ENCODE measurements around the gene RPL27A.

Gene RPL27A

GRCh38 chr11:8682303-8683114, at the start of gene RPL27A, which contains the start of gene TRIM66:
TSS of gene RPL27A (plus strand) at chr11:8682792. CDS start at chr11:8682814, 22 bp downstream.
TSS of gene TRIM66 (minus strand) at chr11:8682665. CDS start at chr11:8672274, 10,391 bp downstream.
- DNase-seq (ENCODE audit: low spot score in 2 of 2) (peak; percentile 99 to 100), ATAC-seq (peak; percentile 95)
- H3K36me3 Mint-ChIP-seq, result peaks cover 62% of the 10 kb centered on the region
- peaks cover 31% of the 10 kb centered on the region for H3K4me1 Mint-ChIP-seq
- peak within 1 kb of the TSS; percentile 98 for H3K27ac Mint-ChIP-seq
- H3K4me3 Mint-ChIP-seq, result peak within 1 kb of the TSS; percentile 88
- no peaks in the 10 kb centered on the region for H3K9me3 Mint-ChIP-seq

GRCh38 chr11:8634498-8634897, 48.1 kb upstream of the RPL27A start:
- Mint-ChIP-seq H3K36me3 (peaks cover 10% of the 10 kb centered on the region), H3K4me3 (no peak overlapping the region), H3K27ac (no peak overlapping the region), H3K4me1 (no peaks in the 10 kb centered on the region), H3K9me3 (peaks cover 5% of the 10 kb centered on the region)
- ATAC-seq (no peak), DNase-seq (ENCODE audit: low spot score in 2 of 2) (no peak)

GRCh38 chr11:8636127-8636526, 46.5 kb upstream of the RPL27A start:
- DNase-seq (ENCODE audit: low spot score in 2 of 2) (no peak), ATAC-seq (no peak)
- Mint-ChIP-seq H3K4me1 (no peaks in the 10 kb centered on the region), H3K4me3 (no peak overlapping the region), H3K9me3 (peaks cover 5% of the 10 kb centered on the region), H3K36me3 (peaks cover 5% of the 10 kb centered on the region), H3K27ac (no peak overlapping the region)

GRCh38 chr11:8638300-8638699, 44.3 kb upstream of the RPL27A start:
- no peak for ATAC-seq
- Mint-ChIP-seq H3K4me1 (peaks cover 8% of the 10 kb centered on the region), H3K36me3 (peaks cover 13% of the 10 kb centered on the region), H3K9me3 (peaks cover 5% of the 10 kb centered on the region), H3K4me3 (no peak overlapping the region), H3K27ac (no peak overlapping the region)
- DNase-seq (ENCODE audit: low spot score in 2 of 2), result no peak

- H3K27ac Mint-ChIP-seq, result no peak overlapping the region
- peaks cover 13% of the 10 kb centered on the region for H3K36me3 Mint-ChIP-seq
- H3K4me1 Mint-ChIP-seq, result peaks cover 8% of the 10 kb centered on the region
- ATAC-seq (no peak), DNase-seq (ENCODE audit: low spot score in 2 of 2) (no peak)
- H3K9me3 Mint-ChIP-seq, result peaks cover 5% of the 10 kb centered on the region
- H3K4me3 Mint-ChIP-seq, result no peak overlapping the region
These were observed 42.9 kb upstream of the RPL27A start for GRCh38 chr11:8639655-8640054.

- Mint-ChIP-seq H3K4me1 (peaks cover 8% of the 10 kb centered on the region), H3K36me3 (peaks cover 13% of the 10 kb centered on the region), H3K27ac (no peak overlapping the region), H3K4me3 (no peak overlapping the region), H3K9me3 (peaks cover 5% of the 10 kb centered on the region)
- no peak for ATAC-seq
- no peak for DNase-seq (ENCODE audit: low spot score in 2 of 2)
These were observed 42.2 kb upstream of the RPL27A start for GRCh38 chr11:8640267-8640906.

- Mint-ChIP-seq H3K9me3 (peaks cover 5% of the 10 kb centered on the region), H3K27ac (no peak overlapping the region), H3K4me1 (peaks cover 8% of the 10 kb centered on the region), H3K4me3 (no peak overlapping the region), H3K36me3 (peaks cover 13% of the 10 kb centered on the region)
- DNase-seq (ENCODE audit: low spot score in 2 of 2), result no peak
- ATAC-seq, result no peak
These were observed 41.3 kb upstream of the RPL27A start for GRCh38 chr11:8641332-8641731.

GRCh38 chr11:8642196-8642841, 40.3 kb upstream of the RPL27A start:
- peaks cover 13% of the 10 kb centered on the region for H3K36me3 Mint-ChIP-seq
- ATAC-seq (no peak), DNase-seq (ENCODE audit: low spot score in 2 of 2) (no peak)
- H3K4me3 Mint-ChIP-seq, result no peak overlapping the region
- H3K9me3 Mint-ChIP-seq, result no peaks in the 10 kb centered on the region
- no peak overlapping the region for H3K27ac Mint-ChIP-seq
- H3K4me1 Mint-ChIP-seq, result peaks cover 8% of the 10 kb centered on the region

- Mint-ChIP-seq H3K4me1 (peaks cover 1% of the 10 kb centered on the region), H3K36me3 (peaks cover 5% of the 10 kb centered on the region)
These were observed 35.7 kb upstream of the RPL27A start for GRCh38 chr11:8646873-8647272.

GRCh38 chr11:8649361-8649760, 33.2 kb upstream of the RPL27A start:
- DNase-seq (ENCODE audit: low spot score in 2 of 2), result no peak
- no peak for ATAC-seq
- H3K9me3 Mint-ChIP-seq, result no peaks in the 10 kb centered on the region
- H3K27ac Mint-ChIP-seq, result no peak overlapping the region
- H3K4me3 Mint-ChIP-seq, result no peak overlapping the region
- H3K4me1 Mint-ChIP-seq, result no peaks in the 10 kb centered on the region
- no peaks in the 10 kb centered on the region for H3K36me3 Mint-ChIP-seq

More at GRCh38 chr11:8646873-8647272, 35.7 kb upstream of the RPL27A start:
- H3K9me3 Mint-ChIP-seq, result no peaks in the 10 kb centered on the region
- H3K27ac Mint-ChIP-seq, result no peak overlapping the region
- DNase-seq (ENCODE audit: low spot score in 2 of 2) (no peak), ATAC-seq (no peak)
- no peak overlapping the region for H3K4me3 Mint-ChIP-seq

GRCh38 chr11:8650401-8650990, 32.1 kb upstream of the RPL27A start:
- H3K27ac Mint-ChIP-seq, result no peak overlapping the region
- no peak for DNase-seq (ENCODE audit: low spot score in 2 of 2)
- no peak overlapping the region for H3K4me3 Mint-ChIP-seq
- no peaks in the 10 kb centered on the region for H3K4me1 Mint-ChIP-seq
- ATAC-seq, result no peak
- H3K9me3 Mint-ChIP-seq, result no peaks in the 10 kb centered on the region
- no peaks in the 10 kb centered on the region for H3K36me3 Mint-ChIP-seq

GRCh38 chr11:8652140-8652539, 30.5 kb upstream of the RPL27A start:
- no peak overlapping the region for H3K4me3 Mint-ChIP-seq
- no peaks in the 10 kb centered on the region for H3K4me1 Mint-ChIP-seq
- no peaks in the 10 kb centered on the region for H3K36me3 Mint-ChIP-seq
- no peak for DNase-seq (ENCODE audit: low spot score in 2 of 2)
- H3K27ac Mint-ChIP-seq, result no peak overlapping the region
- ATAC-seq, result no peak
- H3K9me3 Mint-ChIP-seq, result no peaks in the 10 kb centered on the region

- no peaks in the 10 kb centered on the region for H3K4me1 Mint-ChIP-seq
- DNase-seq (ENCODE audit: low spot score in 2 of 2), result no peak
These were observed 28.1 kb upstream of the RPL27A start for GRCh38 chr11:8654503-8654902.

GRCh38 chr11:8656291-8656690, 26.3 kb upstream of the RPL27A start:
- Mint-ChIP-seq H3K9me3 (no peaks in the 10 kb centered on the region), H3K27ac (no peak overlapping the region), H3K4me3 (no peak overlapping the region), H3K4me1 (no peaks in the 10 kb centered on the region), H3K36me3 (no peaks in the 10 kb centered on the region)
- no peak for DNase-seq (ENCODE audit: low spot score in 2 of 2)
- no peak for ATAC-seq

More at GRCh38 chr11:8654503-8654902, 28.1 kb upstream of the RPL27A start:
- no peaks in the 10 kb centered on the region for H3K9me3 Mint-ChIP-seq
- H3K27ac Mint-ChIP-seq, result no peak overlapping the region
- ATAC-seq, result no peak
- H3K4me3 Mint-ChIP-seq, result no peak overlapping the region
- H3K36me3 Mint-ChIP-seq, result no peaks in the 10 kb centered on the region

GRCh38 chr11:8658321-8659057, 24.1 kb upstream of the RPL27A start:
- Mint-ChIP-seq H3K4me3 (no peak overlapping the region), H3K4me1 (no peaks in the 10 kb centered on the region), H3K27ac (no peak overlapping the region), H3K9me3 (no peaks in the 10 kb centered on the region), H3K36me3 (peaks cover 5% of the 10 kb centered on the region)
- no peak for ATAC-seq
- no peak for DNase-seq (ENCODE audit: low spot score in 2 of 2)

All from stimulated activated effector memory CD8-positive, alpha-beta T cell treated with anti-CD3 and anti-CD28 coated beads, Interleukin-12 subunit alpha, Interleukin-12 subunit beta, amount 100 ng/mL, for 72 hours (primary cell).